Measurements from ENCODE around the gene EIF3A. TPM values are rescaled to one million over a fixed set of nuclear protein-coding genes. Genes with fewer than 3 reads are reported as not detected.
"Not testable (repeated sequence)": the region's sequence is repeated elsewhere in the genome, so short reads cannot be mapped to it uniquely, and the experiment has no call there.

Gene EIF3A, protein sequence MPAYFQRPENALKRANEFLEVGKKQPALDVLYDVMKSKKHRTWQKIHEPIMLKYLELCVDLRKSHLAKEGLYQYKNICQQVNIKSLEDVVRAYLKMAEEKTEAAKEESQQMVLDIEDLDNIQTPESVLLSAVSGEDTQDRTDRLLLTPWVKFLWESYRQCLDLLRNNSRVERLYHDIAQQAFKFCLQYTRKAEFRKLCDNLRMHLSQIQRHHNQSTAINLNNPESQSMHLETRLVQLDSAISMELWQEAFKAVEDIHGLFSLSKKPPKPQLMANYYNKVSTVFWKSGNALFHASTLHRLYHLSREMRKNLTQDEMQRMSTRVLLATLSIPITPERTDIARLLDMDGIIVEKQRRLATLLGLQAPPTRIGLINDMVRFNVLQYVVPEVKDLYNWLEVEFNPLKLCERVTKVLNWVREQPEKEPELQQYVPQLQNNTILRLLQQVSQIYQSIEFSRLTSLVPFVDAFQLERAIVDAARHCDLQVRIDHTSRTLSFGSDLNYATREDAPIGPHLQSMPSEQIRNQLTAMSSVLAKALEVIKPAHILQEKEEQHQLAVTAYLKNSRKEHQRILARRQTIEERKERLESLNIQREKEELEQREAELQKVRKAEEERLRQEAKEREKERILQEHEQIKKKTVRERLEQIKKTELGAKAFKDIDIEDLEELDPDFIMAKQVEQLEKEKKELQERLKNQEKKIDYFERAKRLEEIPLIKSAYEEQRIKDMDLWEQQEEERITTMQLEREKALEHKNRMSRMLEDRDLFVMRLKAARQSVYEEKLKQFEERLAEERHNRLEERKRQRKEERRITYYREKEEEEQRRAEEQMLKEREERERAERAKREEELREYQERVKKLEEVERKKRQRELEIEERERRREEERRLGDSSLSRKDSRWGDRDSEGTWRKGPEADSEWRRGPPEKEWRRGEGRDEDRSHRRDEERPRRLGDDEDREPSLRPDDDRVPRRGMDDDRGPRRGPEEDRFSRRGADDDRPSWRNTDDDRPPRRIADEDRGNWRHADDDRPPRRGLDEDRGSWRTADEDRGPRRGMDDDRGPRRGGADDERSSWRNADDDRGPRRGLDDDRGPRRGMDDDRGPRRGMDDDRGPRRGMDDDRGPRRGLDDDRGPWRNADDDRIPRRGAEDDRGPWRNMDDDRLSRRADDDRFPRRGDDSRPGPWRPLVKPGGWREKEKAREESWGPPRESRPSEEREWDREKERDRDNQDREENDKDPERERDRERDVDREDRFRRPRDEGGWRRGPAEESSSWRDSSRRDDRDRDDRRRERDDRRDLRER (N-terminal part only)
- polyA plus RNA-seq (ENCODE audit: insufficient read length in 3 of 3), result 100 to 1,000 TPM; 189 to 201 (median 197) TPM
- long read RNA-seq, donor 1, partial matches to known transcripts, result 69 of 69 reads
- long read RNA-seq, donor 1, other reads (novel, unspliced or antisense), result 0 of 69 reads
- long read RNA-seq, donor 2, partial matches to known transcripts, result 75 of 75 reads
- long read RNA-seq, donor 2, other reads (novel, unspliced or antisense), result 0 of 75 reads
- long read RNA-seq, donor 3, full-length matches to known transcripts, result 8 of 136 reads
- long read RNA-seq, donor 3, partial matches to known transcripts, result 128 of 136 reads
- long read RNA-seq, donor 3, other reads (novel, unspliced or antisense), result 0 of 136 reads
- long read RNA-seq, donor 4, full-length matches to known transcripts, result 5 of 73 reads
- long read RNA-seq, donor 4, partial matches to known transcripts, result 68 of 73 reads
- long read RNA-seq, donor 4, other reads (novel, unspliced or antisense), result 0 of 73 reads
- long read RNA-seq, donor 5, result 0 reads
- long read RNA-seq, donor 6, partial matches to known transcripts, result 172 of 173 reads
- long read RNA-seq, donor 6, other reads (novel, unspliced or antisense), result 0 of 173 reads
- long read RNA-seq, donor 7, partial matches to known transcripts, result 184 of 185 reads
- long read RNA-seq, donor 7, other reads (novel, unspliced or antisense), result 0 of 185 reads
- long read RNA-seq, donor 8, partial matches to known transcripts, result 367 of 370 reads
- long read RNA-seq, donor 8, other reads (novel, unspliced or antisense), result 0 of 370 reads
- long read RNA-seq, donor 9, full-length matches to known transcripts, result 2 of 93 reads
- long read RNA-seq, donor 9, partial matches to known transcripts, result 91 of 93 reads
- long read RNA-seq, donor 9, other reads (novel, unspliced or antisense), result 0 of 93 reads
- long read RNA-seq, donor 10, partial matches to known transcripts, result 152 of 152 reads
- long read RNA-seq, donor 10, other reads (novel, unspliced or antisense), result 0 of 152 reads
- long read RNA-seq, donor 11, full-length matches to known transcripts, result 4 of 87 reads
- long read RNA-seq, donor 11, partial matches to known transcripts, result 83 of 87 reads
- long read RNA-seq, donor 11, other reads (novel, unspliced or antisense), result 0 of 87 reads
- long read RNA-seq, donor 12, full-length matches to known transcripts, result 3 of 47 reads
- long read RNA-seq, donor 12, partial matches to known transcripts, result 44 of 47 reads
- long read RNA-seq, donor 12, other reads (novel, unspliced or antisense), result 0 of 47 reads
- long read RNA-seq, donor 13, result 0 reads
- long read RNA-seq, donor 14, full-length matches to known transcripts, result 2 of 81 reads
- long read RNA-seq, donor 14, partial matches to known transcripts, result 79 of 81 reads
- long read RNA-seq, donor 14, other reads (novel, unspliced or antisense), result 0 of 81 reads
- long read RNA-seq, donor 15, full-length matches to known transcripts, result 3 of 61 reads
- long read RNA-seq, donor 15, partial matches to known transcripts, result 58 of 61 reads
- long read RNA-seq, donor 15, other reads (novel, unspliced or antisense), result 0 of 61 reads
- long read RNA-seq, donor 16, full-length matches to known transcripts, result 14 of 338 reads
- long read RNA-seq, donor 16, partial matches to known transcripts, result 324 of 338 reads
- long read RNA-seq, donor 16, other reads (novel, unspliced or antisense), result 0 of 338 reads

DNA sequence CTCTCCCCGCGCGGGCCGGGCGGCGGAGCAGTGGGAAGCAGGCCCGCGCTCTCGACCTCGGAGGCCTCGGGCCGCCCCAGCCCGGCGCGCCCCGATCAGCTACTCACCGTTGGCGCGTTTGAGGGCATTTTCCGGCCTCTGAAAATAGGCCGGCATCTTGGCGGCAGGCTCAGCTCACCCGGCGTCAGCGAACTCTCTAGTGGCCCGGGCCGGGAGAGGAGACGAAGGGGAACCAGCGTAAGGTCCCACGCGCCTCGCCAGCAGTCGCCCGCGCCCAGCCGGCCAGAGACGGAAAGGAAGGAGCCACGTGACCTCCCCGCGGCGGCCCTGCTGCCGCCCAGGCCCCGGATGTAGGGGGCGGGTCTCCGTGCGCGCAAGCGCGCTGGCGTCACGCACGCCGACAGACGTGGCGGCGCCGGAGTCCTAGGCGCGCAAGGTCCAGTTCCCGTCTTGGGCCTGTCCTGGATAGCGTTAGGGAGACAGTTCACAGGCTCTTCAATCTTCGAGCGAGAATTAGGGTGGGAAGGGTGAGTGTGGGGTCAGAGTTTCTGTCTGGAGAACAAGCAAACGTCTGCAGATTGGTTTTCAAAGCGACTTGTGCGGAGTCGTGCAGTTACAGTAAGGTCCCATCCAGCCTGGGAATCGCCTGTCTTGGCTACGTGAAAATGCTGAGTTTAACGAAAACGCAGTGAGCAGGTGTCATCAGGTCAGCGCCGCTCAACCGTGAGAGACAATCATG is at the start of gene EIF3A:
EIF3A (minus strand) TSS at position 297 of the 739 bp plus-strand sequence; CDS start at position 156, 141 bp downstream.
- DNase-seq (ENCODE audit: extremely low read depth in 1 of 11, low read depth in 9 of 11, low spot score in 4 of 11), result peak; percentile 85 to 95 (median 89)

DNA sequence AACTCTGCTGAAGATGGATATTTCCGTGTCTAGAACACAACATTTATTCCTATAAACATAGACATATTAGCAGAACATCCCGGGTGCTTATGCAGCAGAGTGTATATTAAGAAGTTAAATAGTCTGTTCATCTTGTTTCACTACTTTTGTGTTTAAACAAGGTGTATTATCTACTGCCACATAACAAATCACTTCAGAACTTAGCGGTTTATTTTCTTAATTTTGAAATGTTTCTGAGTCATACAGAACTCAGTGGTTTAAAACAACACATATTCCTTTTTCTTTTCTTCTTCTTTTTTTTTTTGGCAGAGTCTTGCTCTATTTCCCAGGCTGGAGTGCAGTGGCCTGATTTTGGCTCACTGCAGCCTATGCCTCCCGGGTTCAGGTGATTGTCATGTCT is 49.1 kb upstream of the EIF3A start:
- DNase-seq (ENCODE audit: extremely low read depth in 1 of 11, low read depth in 9 of 11, low spot score in 4 of 11), result no peak

DNA sequence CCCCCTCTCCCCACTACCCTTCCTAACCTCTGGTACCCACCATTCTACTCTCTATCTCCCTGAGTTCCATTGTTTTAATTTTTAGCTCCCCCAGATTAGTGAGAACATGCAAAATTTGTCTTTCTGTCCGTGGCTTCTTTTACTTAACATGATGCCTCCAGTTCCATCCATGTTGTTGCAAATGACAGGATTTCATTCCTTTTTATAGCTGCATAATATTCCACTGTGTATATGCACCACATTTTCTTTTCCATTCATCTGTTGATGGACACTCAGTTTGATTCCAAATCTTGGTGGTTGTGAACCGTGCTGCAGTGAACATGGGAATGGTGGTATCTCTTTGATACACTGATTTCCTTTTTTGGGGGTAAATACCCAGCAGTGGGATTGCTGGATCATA is 45.3 kb upstream of the EIF3A start:
- no peak for DNase-seq (ENCODE audit: extremely low read depth in 1 of 11, low read depth in 9 of 11, low spot score in 4 of 11)

DNA sequence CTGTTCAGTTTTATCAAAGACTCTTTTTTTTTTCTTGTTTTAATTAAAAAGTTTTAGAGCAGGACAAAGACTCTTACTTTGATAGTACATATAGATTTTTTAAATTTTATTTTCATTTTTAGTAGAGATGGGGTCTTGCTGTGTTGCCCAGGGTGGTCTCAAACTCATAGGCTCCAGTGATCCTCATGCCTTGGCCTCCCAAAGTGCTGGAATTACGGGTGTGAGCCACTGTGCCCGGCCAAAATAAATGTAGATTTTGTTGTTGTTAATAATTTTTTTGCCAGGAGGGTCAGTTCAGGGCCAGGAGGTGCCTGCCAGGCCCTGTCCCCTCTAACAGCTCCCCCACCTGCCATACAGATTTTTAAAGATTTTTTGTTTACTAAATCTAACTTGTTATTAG is 40.3 kb upstream of the EIF3A start:
- DNase-seq (ENCODE audit: extremely low read depth in 1 of 11, low read depth in 9 of 11, low spot score in 4 of 11), result no peak

DNA sequence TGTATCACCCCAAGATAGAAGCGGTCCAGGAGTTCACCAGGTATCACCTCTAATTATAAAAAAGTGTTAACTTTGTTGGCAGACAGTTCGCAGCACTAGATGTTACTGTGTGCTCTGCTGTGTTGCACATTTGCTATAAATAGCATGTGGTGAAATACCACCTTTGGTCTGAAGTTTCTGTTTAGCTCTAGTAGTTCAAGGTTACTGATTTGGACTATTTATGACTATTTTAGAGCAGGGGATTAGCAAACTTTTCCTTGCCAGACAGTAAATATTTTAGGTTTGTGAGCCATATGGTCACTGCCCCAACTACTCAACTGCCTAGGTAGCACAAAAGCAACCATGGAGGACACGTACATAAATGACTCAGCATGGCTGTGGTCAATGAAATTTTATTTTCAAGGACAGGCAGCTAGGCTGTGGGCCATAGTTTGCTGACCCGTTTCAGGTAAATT is 39.8 kb upstream of the EIF3A start:
- DNase-seq (ENCODE audit: extremely low read depth in 1 of 11, low read depth in 9 of 11, low spot score in 4 of 11), result no peak

DNA sequence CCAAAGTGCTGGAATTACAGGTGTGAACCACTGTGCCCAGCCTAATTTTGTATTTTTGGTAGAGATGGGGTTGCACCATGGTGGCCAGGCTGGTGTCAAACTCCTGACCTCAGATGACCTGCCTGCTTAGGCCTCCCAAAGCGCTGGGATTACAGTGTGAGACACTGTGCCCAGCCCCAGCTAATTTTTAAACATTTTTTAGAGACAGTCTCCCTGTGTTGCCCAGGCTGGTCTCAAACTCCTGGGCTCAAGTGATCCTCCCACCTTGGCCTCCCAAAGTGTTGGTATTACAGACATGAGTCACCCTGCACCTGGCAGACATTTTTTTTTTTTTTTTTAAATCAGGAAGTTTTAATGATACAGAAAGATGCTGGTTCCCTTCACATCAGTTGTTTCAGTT is 38.8 kb upstream of the EIF3A start:
- no peak for DNase-seq (ENCODE audit: extremely low read depth in 1 of 11, low read depth in 9 of 11, low spot score in 4 of 11)

DNA sequence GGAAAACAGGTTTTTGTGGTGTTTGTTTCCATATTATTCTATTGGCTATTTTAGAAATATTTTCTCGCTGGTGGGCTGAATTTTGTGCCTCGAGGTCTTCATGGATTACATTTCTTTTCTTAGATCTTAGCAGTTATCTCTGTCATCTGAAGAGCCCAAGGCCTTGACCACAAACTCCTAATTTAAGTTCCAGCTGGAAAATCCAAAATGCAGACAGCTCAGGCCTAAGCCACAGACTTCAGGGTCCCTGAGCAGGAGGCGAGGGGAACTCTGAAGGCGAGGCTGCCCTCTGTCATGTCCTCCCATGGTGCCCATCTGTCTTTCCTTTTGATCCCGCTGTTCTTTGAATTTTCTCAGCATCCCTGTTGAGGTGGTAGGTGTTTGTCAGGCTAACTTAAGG is 37.6 kb upstream of the EIF3A start:
- no peak for DNase-seq (ENCODE audit: extremely low read depth in 1 of 11, low read depth in 9 of 11, low spot score in 4 of 11)

DNA sequence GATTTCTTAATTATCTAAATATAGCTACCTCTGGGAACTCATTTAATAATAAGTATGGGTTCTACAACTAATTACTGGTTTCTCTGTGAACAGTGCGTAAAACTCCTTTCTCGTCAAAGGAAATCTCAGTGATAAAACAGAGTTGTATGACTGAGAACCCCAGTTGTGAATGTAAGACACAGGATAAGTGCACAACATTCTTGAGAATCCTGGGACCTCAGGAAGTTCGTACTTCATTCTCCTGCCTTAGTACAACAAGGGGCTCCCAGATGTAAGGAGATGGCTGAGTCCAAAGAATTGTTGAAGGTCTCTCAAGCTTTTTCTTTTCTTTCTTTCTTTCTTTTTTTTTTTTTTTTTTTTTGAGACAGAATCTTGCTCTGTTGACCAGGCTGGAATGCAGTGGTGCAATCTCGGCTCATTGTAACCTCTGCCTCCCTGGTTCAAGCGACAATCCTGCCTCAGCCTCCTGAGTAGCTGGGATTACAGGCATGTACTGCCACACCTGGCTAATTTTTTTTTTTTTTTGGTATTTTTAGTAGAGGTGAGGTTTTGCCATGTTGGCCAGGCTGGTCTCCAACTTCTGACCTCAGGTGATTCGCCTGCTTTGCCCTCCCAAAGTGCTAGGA is 35.8 kb upstream of the EIF3A start:
- DNase-seq (ENCODE audit: extremely low read depth in 1 of 11, low read depth in 9 of 11, low spot score in 4 of 11), result no peak

DNA sequence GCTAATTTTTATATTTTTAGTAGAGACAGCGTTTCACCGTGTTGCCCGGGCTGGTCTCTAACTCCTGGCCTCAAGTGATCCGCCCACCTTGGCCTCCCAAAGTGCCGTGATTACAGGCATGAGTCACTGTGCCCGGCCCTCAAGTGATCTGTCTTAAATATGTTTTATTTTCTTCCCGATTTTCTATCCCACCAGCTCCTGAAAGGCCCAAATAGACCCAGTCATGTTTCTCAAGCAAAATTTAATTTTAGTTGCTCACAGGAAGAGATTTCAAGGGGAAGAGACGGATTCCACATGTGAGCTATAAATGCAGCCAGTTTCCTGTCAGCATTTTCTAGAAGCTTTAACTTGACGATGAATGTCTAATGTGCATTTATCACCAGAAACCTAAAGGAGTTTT is 35.3 kb upstream of the EIF3A start:
- DNase-seq (ENCODE audit: extremely low read depth in 1 of 11, low read depth in 9 of 11, low spot score in 4 of 11), result no peak

DNA sequence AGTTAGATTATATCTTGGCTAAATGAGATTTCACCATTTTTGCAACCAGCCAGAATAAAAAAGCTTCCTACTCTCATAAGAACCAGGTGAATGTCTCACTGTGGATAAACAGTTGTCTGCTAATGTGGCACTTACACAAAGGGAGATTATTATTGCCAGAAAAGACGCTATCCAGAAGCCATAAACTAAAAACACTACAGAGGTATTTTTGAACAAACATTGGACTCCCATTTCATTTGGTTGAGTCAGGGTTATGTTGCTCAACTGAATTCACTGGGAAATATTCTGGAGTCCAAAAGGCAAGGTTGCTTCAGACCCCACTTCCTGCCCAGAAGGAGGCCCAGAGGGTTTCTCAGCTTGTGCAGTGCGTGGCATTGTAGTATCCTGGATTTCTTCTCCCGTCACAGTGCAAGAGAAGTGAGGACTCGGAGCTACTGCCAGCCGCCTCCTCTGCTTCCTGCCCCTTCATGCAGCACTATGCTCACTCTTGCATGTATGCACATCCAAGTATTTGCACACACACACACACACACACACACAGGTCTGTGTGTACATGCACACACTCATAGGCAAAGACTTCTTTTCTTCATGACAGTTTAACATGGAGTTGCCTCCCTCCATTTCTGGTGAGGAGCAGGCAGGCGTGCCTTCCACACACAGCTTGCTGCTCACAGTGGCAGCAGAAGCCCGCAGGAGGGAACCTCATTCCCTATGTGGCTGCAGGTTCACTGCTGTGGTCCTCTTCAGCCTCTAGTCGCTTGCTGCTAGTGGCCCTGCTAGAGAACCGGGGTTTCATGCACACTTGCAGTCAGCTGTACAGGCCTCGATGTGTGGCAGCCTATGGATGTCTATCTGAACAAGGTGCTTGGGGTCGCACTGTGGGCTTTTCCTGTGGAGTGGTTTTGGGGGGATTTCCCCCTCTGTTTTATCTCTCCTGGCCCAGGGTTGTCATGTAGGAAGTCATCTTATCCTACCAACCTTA is 33.4 kb upstream of the EIF3A start:
- no peak for DNase-seq (ENCODE audit: extremely low read depth in 1 of 11, low read depth in 9 of 11, low spot score in 4 of 11)

DNA sequence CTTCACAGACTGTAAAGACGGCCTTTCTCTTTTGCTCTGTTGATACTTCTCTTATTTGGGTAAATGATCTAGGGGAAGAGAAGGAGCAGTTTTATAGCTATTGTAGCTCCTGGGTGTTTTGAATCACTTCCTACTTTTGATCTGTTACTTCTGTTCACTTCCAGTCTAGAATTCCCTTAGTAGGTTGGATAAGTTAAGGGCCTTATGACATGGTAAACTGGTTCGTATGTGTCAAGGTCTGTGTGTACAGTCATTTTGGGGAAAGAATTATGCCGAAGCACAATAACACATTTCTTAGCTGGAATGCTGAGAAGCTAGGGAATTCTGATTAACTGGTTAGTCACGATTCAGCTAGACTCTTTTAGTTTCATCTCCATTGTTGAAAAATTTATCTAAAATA is 31.4 kb upstream of the EIF3A start:
- no peak for DNase-seq (ENCODE audit: extremely low read depth in 1 of 11, low read depth in 9 of 11, low spot score in 4 of 11)

DNA sequence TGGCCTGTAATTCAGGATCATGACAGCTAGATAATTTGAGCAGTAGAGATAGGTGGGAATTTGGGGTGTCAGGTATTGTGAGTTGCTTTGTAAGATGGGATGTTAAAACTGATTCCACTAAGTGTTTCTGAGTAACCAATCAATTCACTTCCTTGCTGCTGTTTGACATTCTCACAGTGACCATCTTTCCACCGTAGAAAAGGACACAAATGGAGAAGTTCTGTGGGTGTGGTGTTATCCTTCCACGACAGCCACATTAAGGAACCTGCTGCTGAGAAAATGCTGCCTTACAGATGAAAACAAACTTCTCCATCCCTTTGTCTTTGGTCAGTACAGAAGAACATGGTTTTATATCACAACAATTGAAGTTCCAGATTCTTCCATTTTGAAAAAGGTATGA is 27.2 kb upstream of the EIF3A start:
- DNase-seq (ENCODE audit: extremely low read depth in 1 of 11, low read depth in 9 of 11, low spot score in 4 of 11), result not testable (repeated sequence)

DNA sequence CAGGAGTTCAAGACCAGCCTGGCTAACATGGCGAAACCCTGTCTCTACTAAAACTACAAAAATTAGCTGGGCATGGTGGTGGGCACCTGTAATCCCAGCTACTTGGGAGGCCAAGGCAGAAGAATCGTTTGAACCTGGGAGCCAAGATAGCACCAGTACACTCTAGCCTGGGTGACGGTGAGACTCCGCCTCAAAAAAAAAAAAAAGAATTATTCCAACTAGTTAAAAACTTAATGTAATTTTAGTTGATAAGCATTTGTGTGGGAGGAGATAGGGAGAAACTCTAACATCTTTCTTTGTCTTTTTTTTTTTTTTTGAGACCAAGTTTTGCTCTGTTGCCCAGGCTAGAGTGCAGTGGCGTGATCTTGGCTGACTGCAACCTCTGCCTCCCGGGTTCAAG is 26.5 kb upstream of the EIF3A start:
- not testable (repeated sequence) for DNase-seq (ENCODE audit: extremely low read depth in 1 of 11, low read depth in 9 of 11, low spot score in 4 of 11)

DNA sequence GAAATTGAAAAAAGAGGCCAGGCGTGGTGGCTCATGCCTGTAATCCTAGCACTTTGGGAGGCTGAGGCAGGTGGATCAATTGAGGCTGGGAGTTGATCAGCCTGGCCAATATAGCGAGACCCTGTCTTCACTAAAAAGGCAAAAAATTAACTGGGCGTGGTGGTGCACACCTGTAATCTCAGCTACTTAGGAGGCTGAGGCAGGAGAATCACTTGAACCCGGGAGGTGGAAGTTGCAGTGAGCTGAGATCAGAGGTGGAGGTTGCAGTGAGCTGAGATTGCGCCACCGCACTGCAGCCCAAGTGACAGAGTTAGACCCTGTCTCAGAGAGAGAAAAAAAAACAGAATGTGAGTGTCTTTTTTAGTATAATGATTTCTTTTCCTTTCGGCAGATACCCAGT is 25.3 kb upstream of the EIF3A start:
- not testable (repeated sequence) for DNase-seq (ENCODE audit: extremely low read depth in 1 of 11, low read depth in 9 of 11, low spot score in 4 of 11)
